Dermis blood vessel endothelial cell (primary cell): ENCODE data around the gene PANK2. TPM values are rescaled to one million over a fixed set of nuclear protein-coding genes. Genes with fewer than 3 reads are reported as not detected.
"Not testable (repeated sequence)": the region's sequence is repeated elsewhere in the genome, so short reads cannot be mapped to it uniquely, and the experiment has no call there.

Source experiments
- DNase-seq: peaks from one replicate; pipeline ENCODE4 v3.0.0; 2010
- total RNA-seq: library from RNA; depleted of rRNA; stranded (reverse); fragments of >200 nt; gene quantifications from 2 replicates; pipeline ENCODE4 v1.2.3, GENCODE V29; 2014

The PANK2 gene
- total RNA-seq, 1 donor from 2014 or later: 77.8 TPM

DNA sequence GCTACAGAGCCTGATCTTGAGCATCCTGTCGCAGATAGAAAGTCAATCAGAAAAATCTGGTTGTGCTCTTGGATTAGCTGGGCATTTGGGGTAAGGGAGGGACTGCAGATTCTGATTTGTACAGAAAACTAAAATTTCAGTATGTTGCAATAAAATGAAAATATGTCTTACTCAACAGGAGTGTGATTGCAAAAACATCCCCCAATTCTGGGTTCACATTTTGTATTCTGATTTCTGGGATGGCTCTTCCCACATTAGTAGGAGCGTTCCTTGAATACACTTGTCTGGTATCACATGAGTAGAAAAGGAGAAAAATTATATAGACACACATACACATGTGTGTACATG is 40.5 kb downstream of the PANK2 start:
- no peak for DNase-seq

DNA sequence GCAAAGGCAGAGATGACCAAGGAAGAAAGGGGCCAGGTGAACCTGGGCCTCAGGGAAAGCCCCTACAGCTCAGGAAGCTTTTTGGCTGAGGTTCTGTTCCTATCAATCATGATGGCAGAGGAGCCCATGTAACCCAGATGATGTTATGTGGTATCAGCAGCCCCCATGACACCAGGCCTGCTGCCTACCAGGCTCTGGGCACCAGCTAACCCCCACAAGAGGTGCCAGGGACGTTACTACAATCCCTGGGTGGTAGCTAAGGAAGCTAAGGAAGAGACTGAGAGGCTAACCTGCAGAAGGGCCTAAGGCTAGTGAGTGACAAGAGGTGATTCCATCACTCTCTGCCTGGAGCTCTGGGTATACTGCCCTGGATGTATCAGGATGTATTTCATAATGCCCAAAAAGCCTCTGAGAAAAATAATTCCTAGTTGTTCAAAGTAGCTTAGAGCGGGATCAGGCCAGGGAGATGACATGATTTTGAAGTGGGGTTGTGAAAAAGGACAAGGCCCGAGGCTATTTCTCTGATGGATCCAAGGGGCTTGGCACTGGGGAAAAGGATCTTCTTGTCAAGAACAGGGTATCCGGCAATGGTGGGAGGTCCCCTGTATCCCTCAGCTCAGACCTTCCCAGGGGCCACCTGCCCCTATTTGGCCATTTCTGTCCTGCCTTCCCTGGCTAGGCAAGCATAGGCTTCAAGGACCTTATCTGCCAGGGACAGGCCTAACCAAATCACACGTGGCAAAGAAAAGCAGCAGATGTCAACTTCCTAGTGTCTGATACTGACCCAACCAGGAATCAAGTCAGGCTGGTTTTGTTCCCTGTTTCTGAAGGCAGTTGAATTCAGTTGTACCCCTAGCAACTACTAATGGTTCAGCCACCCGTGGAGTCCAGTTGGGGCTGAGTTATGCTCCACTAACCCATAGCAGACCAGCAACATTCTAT is 41.3 kb downstream of the PANK2 start:
- no peak for DNase-seq

DNA sequence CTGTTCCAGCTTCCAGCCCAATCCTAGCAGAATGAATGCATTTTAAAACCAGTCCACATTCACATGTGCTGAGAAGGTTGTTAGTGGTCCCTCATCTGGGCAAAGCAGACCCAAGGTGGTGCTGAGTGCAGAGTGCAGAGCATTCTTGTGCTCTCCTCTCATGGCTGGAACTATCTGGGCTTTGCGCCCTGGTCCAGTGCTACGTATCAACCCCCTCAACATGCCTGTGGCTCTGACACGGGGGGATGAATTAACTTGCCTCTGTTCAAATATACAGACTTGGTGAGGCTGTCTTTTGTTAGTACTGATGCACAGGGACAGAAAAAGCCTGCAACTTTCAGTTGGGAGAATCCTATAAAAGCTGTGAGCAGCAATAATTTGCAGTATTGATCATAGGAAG is 42.5 kb downstream of the PANK2 start:
- no peak for DNase-seq

DNA sequence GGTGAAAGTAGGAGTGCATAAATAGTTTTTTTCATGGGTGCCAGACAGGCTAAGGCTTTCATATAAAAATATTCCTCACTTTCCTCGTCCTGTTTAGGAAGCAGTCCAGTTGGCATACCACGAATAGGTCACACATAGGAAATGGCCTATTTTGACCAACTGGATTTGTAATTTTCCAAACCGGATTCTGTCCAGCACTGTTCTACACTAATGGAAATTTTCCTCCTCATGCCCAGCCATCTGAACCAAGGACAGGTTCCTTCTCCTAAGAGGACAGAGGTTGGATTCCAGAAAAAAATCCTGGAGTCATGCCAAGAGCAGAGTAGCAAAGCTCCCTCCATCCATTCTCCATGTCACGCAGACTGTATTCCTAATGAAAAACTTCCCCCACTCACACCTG is 43.1 kb downstream of the PANK2 start:
- peak; percentile 65 for DNase-seq

DNA sequence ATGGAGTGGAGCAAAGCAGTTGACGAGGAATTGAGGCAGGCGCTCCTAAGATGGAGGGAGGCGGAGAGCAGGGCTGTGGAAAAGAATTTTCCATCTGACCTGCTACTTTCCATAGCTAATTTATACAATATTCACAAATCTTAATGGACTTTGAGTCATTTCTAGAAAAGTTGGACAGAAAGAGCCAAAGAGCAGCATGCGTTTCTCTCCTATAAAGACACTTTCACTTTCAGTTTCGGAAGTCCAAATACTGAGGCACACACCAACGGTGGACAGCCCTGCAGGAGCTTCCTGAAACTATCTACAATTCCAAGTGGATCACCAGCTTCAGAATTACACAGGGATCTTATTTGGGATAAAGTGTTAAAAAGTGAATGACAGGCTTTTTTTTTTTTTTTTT is 43.5 kb downstream of the PANK2 start:
- DNase-seq: peak; percentile 51

DNA sequence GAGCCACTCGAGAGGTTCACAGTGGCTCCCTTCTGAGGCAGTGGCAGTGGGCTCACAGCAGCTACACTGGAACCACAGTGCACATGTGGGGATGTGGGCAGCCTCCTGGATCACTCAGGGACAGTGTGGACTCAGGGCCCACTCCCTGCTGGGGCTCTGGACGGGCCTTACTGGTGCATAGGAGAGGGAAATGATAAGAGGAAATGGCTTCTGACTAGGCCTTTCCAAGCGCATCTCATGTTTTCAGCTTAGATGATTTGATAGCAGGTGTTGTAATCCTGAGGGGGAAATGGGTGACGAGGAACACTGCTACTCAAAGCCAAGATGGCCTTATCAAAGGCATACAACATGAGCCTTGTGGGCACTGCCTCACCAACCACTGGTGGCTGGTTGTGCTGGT is 44.0 kb downstream of the PANK2 start:
- DNase-seq: no peak

DNA sequence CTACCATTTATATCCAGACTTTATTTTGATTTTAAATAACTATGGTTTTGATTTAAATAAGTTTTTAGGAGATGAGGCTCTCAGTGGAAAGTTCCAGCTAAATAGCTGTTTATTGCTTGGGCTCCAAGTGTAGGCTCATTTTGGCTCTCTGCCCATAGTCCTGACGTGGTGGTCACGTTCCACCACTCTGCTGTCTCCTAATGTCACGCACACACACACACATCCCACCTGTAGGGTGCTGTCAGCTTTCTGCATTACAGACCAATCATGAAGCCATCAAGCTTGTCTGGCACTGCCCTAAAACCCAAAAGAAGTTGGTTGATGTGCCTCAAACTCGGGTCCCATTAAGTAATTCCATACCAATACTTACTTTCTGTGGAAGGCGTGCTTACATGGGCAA is 45.4 kb downstream of the PANK2 start:
- no peak for DNase-seq

DNA sequence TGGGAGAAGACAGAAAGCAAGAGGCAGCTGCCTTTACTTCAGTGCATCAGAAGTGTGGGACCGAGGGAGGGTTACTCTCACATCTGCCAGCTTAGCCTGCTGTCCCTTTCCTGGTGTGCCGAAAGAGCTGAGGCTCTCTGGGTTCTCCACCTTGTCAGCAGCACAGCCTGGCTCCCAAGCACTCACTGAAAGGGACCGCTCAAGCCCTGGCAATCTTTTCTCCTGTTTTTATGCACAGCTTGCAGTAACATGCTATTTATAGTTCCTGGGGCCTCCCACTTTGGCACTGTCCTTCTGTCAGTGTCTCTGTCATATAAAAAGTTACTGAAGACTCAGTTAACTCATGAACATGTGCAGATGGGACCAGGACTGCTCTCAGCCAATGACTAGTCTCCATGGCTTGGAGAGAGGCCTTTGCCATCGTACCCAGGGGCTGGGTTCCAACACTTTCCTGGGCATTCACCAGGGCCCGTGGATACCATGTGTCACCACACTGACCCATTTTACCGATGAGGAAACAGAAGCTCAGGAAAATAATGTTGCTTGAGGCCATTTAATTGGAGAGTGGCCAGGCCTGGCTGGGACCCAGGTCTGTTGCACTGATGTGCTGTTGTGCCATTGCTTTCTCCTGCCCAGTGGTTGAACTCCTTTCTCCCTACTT is 46.2 kb downstream of the PANK2 start:
- no peak for DNase-seq

DNA sequence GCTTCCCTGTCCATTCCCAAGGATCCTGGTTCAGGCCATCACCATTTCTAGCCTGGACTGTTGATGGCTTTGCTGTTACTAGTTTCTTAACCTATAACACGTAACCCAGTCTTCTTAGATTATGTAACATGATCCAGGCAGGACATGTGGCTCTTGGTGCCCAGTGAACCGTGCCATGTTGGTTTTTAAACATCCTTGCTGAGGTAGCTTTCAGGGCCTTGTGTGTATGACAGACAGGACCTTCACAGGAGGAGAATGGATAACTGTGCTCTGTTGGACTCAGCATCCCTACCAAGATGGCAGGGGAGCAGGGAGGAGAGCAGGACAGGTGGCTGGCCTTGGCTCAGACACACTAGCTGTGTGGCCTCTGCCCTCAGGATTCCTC is 46.8 kb downstream of the PANK2 start:
- no peak for DNase-seq

DNA sequence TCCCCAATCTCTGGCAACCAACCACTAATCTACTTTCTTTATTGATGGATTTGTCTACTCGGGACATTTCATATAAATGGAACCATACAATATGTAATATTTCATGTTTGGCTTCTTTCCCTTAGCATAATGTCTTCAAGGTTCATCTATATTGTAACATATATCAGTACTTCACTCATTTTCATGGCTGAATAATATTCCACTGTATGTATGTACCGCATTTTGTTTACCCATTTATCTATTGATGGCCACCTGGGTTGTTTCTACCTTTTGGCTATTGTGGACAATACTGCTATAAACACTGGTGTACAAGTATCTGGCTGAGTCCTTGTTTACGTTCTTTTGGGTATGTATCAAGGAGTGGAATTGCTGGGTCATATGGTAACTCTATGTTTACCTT is 48.4 kb downstream of the PANK2 start:
- DNase-seq: no peak

DNA sequence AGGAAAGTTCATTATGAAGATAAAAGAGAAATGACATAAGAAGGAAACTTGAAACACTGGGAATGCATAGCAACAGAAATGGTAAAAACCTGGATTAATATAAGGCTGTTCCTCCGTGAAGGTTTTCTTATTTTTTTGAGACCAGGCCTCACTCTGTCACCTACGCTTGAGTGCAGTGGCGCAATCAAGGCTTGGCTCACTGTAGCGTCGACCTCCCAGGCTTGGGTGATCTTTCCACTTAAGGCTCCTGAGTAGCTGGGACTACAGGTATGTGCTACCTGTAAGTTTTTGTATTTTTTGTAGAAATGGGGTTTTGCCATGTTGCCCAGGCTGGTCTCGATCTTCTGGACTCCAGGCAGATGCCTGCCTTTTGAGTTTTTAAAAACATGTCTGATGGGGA is 51.7 kb downstream of the PANK2 start:
- no peak for DNase-seq

DNA sequence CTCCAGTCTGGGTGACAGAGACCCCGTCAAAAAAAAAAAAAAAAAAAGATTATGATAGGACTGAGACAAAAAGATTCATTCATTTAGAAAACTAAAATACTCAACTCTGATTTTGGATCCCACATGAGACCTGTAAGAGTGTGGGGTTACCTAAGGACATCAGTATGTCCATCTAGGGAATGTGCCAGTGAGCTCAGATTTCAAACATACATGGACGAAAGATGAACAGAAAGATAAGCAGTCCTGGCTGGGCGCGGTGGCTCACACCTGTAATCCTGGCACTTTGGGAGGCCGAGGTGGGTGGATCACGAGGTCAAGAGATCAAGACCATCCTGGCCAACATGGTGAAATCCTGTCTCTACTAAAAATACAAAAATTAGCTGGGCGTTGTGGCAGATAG is 57.5 kb downstream of the PANK2 start:
- DNase-seq: not testable (repeated sequence)

DNA sequence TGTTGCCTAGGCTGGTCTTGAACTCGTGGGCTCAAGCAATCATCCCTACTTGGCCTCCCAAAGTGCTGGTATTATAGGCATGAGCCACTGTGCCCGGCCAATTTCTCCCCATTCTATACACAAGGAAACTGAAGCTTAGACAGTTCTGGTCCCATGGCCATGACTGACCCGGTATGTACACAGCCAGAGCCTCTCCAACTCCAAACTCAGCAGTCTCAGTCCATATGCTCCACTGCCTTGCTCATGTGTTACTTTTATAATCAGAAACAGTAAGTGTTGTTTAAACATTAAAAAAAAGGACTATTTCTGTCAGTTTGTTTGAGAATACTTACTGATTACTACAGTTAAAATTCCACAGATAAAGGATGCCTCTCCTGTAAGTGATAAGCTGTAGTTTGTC is 75.5 kb downstream of the PANK2 start:
- no peak for DNase-seq

DNA sequence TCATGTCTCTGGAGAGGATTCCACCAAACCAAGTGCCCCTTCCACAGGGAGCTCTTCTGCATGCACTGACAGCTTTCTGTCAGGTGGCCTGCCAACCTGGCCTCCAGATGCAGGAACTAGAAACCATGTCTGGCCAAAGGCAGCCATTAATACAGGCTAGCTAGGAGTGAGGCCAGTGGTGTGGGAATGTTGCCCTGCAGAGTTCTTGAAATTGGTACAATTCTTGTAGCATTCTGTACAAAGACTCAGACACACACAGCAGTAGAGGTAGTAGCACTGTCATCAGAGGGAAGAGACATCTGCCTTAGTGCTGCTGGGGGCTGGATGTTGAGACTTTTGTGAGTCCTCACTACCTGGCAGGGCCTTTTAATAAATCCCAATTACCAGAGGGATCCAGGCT is 77.4 kb downstream of the PANK2 start:
- no peak for DNase-seq

DNA sequence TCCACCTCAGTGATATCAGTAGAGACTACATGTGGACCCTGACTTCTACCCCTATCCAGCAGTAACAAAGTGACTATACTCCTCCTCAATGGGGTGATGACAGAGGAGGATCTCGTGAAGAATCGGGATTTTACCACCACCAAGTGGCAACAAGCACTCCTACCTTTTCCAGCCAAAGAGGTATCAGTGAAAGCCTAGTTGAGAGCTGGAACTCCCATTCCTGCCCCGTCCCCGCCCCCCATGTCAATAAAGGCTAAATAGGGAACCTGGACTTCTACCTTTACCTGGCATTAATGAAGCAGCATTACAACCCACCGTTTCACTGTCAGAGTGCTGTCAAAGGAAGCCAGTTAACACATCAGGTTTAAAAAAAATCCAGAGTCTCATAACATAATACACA is 80.8 kb downstream of the PANK2 start:
- DNase-seq: no peak

DNA sequence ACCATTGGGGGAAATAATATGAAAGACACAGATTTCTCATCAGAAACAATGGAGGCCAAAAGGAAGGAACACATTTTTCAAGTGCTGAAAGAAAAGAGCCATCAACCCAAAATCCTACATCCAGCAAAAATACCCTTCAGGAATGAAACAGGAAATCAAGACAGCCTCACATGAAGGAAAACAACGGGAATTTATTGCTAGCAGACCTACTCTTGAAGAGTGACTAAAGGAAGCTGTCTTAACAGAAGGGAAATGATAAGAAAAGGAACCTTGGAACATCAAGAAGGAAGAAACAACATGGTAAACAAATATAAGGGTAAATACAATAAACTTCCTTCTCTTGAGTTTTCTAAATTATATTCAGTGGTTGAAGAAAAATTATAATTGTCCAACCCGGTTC is 82.0 kb downstream of the PANK2 start:
- DNase-seq: peak; percentile 31

DNA sequence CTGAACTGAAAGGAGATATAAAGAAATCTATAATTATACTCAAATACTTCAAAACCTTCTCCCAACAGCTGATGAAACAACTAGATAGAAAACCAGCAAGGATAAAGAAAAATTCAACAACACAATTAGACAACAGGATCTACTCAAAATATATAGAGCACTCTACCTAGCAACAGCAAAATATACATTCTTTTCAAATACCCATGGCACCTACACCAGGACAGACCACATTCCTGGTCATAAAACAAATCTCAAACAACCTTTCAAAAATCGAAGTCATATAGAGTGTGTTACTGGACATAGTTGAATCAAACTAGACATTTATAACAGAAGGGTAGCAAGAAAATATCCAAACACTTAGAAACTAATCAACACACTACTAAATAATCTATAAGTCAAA is 83.0 kb downstream of the PANK2 start:
- DNase-seq: no peak

DNA sequence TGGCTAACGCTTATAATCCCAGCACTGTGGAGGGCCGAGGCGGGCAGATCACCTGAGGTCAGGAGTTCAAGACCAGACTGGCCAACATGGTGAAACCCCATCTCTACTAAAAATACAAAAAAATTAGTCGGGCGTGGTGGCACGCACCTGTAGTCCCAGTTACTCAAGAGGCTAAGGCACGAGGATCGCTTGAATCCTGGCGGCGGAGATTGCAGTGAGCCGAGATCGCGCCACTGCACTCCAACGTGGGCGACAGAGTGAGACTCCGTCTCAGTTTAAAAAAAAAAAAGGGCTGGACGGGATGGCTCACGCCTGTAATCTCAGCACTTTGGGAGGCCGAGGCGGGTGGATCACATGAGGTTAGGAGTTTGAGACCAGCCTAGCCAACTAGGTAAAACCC is 83.4 kb downstream of the PANK2 start:
- not testable (repeated sequence) for DNase-seq

DNA sequence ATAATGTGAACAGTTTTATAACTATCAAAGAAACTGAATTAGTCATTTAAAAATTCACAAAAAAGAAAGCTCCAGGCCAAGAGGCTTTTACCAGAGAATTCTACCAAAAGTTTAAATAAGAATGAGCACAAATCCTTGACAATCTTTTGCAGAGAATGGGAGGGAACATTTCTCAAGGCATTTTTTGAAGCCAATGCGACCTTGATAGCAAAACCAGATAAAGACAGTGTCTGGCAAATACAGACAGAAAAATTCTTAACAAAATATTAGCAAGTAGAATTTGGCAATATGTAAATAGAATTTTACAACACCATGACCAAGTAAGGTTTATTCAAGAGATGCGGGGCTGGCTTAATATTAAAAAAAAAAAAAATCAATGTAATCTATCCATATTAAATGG is 84.5 kb downstream of the PANK2 start:
- no peak for DNase-seq

DNA sequence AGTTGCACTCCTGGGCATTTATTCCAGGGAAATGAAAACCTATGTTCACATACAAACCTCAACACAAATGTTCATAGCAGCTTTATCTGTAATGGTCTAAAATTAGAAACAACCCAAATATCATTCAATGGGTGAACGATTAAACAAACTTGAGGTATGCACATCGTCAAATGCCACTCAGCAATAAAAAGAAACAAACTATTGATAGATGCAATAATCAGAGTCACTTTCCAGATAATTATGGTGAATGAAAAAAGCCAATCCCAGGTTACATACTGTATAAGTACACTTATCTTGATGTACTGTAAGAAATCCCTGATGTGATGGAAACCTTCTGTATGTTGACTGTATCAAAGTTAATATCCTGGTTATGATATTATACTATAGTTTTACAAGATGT is 87.3 kb downstream of the PANK2 start:
- no peak for DNase-seq
